Measurements from ENCODE around the gene CHST9.

CHST9 gene

DNA sequence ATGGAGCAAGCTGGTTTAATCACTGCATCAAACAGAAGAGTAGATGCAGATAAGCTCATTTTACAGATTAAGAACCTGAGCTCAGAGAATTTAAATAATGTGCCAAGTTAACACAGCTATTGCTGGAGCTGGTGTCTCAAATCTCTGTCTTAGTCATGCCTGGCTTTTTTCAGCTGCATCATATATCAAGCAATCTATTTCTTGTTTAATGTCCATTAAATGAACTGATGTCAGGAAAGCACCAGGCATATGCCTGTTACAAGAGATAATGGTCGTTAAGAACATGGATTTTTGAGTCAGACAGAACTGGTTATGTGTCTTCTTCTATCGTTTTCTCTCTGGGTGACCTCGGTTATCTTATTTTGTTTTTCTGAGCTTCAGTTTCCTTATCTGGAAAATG, 259.8 kb downstream of the CHST9 start:
- DNase-seq, result no peak

GRCh38 chr18:26922313-26922712, 262.8 kb downstream of the CHST9 start:
- DNase-seq, result no peak

DNA sequence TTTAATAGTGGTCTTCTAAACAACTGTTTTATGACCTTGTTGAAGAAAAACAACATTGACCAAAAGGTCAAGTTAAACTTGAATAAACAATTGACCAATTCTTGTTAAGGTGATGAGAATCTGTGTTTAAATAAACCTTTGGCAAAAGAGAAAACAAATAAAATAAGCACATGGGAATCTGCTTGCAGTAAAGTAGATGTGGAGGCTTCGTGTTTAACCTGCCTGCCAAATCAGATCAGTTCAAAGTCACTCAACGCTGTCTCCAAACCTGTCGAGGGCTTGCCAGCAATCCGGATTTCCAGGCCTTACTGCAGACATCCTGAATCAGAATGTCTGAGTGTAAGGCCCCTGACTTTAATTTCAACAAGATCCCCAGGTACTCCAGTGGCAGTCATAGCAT, 264.5 kb downstream of the CHST9 start:
- DNase-seq, result no peak

- no peak for DNase-seq
Measured at GRCh38 chr18:26919627-26920026, 265.5 kb downstream of the CHST9 start.

DNA sequence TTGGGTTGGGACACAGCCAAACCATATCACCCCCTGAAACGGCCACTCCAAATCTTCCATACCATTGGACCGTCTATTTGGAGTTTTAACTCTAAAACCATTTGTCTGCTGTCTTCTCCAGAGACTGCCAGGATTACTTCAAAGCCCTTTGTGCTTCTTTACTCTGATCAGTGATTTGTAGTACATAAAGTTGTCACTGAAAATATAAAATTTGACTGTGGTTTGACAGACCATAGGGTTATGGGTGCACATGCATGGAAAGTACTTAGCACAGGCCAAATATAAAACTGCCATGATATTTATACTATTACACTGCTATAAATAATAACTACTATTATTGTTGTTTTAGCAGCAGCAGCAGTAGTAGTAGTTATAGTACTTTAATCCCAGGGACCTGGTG, 265.9 kb downstream of the CHST9 start:
- no peak for DNase-seq

- DNase-seq, result no peak
Measured at GRCh38 chr18:26911840-26912239, 273.3 kb downstream of the CHST9 start.

DNA sequence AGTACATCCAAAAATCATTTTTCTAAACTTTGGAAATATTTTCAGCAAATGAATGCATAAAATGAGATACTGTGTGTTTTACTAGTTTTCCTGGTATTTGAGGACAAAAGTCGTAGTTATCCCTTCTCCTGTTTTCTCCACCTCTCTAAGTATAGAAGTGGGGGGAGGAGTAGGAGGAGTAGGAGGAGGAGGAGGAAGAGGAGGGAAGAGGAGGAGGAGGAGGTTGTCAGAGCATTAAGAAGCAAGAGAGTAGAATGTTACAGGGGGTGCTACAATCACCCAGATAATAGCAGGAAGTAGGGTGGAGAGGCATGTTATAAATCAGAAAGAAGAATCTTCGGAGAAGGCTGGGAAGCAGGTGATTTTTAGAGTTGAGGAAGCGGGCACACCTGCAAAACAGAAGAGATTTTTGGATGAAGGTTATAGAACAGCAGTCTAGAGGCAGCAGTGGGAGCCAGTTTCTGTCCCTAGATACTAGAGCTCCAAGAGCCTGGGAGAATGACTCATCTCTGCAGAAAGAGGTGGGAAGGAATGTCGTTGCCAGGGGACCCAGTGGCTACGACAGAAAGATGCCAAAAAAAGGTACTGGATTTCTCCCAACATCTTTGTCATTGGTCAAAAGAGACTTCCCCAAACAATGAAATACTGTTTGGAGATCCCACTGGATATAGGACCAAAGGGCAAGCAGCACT, 275.4 kb downstream of the CHST9 start:
- no peak for DNase-seq

DNA sequence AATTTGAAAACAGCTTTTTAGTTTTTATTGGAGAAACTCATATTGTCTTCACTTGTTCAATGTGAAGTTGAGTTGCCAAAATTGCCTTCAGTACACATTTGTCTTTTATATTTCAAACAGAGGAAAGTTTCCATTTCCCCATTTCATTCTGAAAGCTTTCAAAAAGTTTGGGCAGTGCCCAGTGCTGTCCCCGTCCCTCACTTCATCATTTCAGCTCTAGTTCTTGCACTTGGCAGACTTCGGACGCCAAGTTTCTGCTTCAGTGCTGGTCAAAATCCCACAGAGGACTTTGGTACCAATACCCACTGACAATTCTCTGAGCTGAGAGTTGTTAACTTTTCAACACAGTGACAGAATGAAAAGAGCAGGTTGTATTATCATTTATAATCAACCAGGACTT, 276.2 kb downstream of the CHST9 start:
- no peak for DNase-seq

GRCh38 chr18:26902291-26902690, 282.8 kb downstream of the CHST9 start:
- DNase-seq, result no peak

- DNase-seq, result no peak
Measured at GRCh38 chr18:26901020-26901419, 284.1 kb downstream of the CHST9 start.

DNA sequence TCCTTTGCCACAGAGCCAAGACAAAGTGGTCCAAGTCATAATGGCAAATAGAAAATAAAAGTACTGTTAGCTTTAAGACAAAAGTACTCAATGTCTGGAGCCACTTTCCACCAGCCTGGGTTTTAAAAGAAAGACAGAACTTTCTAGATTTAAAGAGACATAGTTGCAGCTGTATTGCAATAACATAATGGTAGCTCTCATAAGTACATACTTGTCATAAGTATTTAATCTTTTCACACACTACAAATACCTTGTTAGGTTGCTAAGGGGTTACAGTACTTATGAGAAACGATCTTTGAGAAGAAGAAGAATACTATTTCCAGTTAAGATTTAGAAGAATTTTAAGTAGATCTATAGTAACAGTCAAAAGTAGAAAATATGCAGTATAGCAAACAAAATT, 290.7 kb downstream of the CHST9 start:
- DNase-seq, result no peak

DNA sequence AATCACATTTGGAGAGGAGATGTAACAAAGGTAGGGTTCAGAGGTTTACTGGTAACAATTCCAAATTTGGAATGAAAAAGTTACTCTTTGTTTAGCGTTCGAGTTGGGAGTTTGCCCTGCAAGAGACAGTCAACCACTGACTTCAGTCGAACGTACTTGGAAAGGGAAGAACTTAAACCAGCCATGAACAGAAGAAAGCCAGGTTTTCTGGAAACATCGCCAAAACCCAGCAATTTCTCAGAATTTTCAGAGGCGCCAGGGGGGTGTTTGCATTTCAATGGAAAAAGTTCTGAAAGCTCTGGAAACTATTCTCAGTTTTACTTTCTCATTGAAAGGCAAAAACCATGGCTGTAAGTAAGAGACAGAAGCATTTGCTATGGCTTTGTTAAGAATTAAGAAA, 291.1 kb downstream of the CHST9 start:
- DNase-seq, result no peak

GRCh38 chr18:26888259-26888658, 296.8 kb downstream of the CHST9 start:
- no peak for DNase-seq

GRCh38 chr18:26875040-26875654, 310.0 kb downstream of the CHST9 start:
- DNase-seq, result no peak

GRCh38 chr18:26874283-26874682, 310.8 kb downstream of the CHST9 start:
- no peak for DNase-seq

- no peak for DNase-seq
Measured at GRCh38 chr18:26869640-26870039, 315.5 kb downstream of the CHST9 start.

- DNase-seq, result no peak
Measured at GRCh38 chr18:26868968-26869586, 316.0 kb downstream of the CHST9 start.

- DNase-seq, result no peak
Measured at GRCh38 chr18:26867471-26867870, 317.6 kb downstream of the CHST9 start.

DNA sequence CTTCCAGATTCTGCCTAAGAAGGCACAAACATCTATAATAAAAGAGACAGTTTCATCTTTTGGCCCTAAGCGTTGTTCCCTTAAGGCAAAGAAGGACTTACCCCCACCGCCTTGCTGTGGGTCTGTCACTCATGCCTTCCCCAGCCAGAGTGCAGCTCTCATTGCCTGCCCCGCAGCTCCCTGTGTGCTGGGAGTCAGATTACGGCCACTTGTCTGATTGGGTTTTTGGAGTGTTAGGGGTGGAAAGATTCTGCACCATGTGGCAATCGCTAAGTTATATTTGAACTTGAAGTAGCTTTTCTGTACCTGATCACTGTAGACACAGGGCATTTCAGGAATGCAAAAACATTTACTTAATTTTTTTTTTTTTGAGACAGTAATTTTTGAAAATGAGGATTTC, 319.6 kb downstream of the CHST9 start, which contains the start of gene AQP4:
AQP4 (minus strand) TSS at position 151 of the 400 bp plus-strand sequence; CDS start at position 133, 18 bp downstream.
- no peak for DNase-seq

- DNase-seq, result no peak
Measured at GRCh38 chr18:26864658-26865057, 320.4 kb downstream of the CHST9 start.

- no peak for DNase-seq
Measured at GRCh38 chr18:26863921-26864497, 321.1 kb downstream of the CHST9 start.

GRCh38 chr18:26863122-26863879, 321.8 kb downstream of the CHST9 start:
- DNase-seq, result no peak

DNA sequence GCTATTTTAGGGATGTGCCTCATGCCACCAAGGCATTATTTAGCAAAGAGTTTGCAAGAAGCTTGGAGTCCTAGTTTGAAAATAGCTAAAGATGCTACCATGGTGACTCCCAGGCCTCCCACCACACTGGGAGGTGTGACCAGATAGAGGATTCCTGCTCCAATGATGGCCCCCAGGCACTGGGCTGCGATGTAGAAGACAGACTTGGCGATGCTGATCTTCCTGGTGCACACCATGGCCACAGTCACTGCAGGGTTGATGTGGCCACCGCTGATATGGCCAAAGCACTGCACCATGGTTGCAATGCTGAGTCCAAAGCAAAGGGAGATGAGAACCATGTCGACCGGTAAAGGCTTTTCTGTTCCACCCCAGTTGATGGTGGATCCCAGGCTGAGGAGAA, 323.0 kb downstream of the CHST9 start:
- no peak for DNase-seq

Data from KG1 (cell line).